AG08396 (cell line): ENCODE data around the gene SOHLH1.

Experiments
- DNase-seq: peaks from one replicate; pipeline ENCODE4 v3.0.0; 2012; ENCODE audit warnings: low spot score, mixed read lengths

The SOHLH1 gene

GRCh38 chr9:135729480-135729879 is 30.2 kb upstream of the SOHLH1 start:
- no peak for DNase-seq

DNA sequence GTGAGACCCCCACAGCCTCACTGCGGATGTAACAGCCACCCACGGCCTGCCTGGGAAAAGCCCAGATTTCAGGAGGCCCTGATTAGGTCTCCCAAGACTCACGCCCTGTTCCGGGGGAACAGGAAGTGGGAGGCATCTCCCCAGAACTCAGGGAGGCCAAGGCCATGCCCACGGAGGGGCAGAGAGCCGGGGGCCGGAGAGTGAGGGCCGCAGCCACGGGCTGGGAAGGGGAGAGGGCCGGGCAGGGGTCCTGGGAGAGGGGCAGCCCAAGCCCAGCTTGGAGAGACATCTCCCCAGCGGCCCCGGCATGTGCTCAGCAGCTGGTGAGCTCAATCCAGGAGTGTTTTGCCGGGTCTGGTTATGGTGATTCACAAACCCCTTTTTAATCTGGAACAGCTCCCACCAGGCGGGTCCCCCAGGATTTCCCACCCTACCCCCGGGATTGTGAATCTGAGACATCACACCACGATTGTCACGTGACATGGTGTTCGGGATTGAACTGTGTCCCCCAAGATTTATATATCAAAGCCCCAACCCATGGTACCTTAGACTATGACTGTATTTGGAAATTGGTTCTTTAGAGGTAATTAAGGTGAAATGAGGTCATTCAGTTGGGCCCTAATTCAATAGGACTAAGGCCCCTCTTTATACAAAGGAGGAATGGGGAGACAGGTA is 29.3 kb upstream of the SOHLH1 start:
- no peak for DNase-seq

DNA sequence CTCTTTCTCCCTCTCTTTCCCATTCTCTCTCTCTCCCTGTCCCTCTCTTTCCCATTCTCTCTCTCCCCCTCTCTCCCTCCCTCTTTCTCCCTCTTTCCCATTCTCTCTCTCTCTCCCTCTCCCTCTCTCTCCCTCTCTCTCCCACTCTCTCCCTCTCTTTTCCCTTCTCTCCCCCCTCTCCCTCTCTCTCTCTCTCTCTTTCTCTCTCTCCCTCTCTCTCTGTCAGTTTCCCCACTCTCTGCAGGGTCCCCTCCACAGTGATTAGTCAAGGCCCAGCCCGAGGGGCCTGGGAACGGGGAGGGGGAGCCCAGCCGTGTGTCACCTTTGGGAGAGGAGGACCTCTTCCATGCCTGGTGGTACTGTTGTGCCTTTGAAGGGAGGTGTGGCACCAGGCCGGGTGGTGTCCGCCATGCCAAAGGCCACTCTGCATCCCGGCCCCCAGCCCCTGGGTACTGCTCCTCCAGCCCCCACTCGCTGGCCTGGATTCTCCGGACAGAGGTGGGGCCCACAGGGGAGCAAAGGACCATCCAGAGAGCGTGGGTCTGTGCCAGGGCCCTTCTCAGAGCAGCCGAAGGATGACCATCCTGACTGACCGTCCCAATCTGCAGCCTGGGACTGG is 28.1 kb upstream of the SOHLH1 start:
- DNase-seq: no peak

DNA sequence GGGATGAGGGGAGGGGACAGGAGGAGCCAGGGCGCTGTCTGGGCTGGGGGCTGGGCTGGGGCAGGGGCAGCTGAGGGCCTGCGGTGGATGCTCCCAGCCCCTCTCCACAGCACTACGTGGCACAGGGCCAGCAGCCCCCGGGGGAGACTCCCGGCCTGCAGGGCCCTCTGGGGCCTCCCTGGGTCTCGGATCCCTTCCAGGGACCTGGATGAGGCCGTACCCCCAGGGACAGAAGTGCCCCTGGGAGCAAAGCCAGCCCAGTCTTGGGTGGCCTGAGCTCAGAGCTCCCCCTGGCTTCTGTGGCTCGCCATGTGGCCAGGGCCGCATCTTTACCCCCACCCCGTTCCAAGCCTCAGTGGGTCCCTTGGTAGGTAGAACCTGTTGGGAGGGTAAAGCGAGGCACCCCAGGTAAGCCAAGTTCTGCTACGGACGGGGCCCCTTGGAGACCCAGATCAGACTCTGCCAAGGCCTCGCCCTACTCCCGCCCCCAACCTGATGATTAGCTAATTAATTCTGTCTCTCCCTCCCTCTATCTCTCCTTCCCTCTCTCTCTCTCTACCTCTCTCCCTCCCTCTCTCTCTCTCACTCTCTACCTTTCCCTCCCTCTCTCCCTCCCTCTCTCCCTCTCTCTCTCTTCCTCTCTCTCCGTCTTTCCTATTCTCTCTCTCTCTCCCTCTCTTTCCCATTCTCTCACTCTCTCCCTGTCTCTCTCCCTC is 27.0 kb upstream of the SOHLH1 start:
- DNase-seq: no peak

- DNase-seq: no peak
Measured at GRCh38 chr9:135724186-135724787, 25.0 kb upstream of the SOHLH1 start.

- no peak for DNase-seq
Measured at GRCh38 chr9:135722365-135722764, 23.1 kb upstream of the SOHLH1 start.

- DNase-seq: no peak
Measured at GRCh38 chr9:135719472-135719871, 20.2 kb upstream of the SOHLH1 start.

GRCh38 chr9:135718616-135719015 is 19.3 kb upstream of the SOHLH1 start:
- no peak for DNase-seq

- no peak for DNase-seq
Measured at GRCh38 chr9:135717410-135717809, 18.1 kb upstream of the SOHLH1 start.

DNA sequence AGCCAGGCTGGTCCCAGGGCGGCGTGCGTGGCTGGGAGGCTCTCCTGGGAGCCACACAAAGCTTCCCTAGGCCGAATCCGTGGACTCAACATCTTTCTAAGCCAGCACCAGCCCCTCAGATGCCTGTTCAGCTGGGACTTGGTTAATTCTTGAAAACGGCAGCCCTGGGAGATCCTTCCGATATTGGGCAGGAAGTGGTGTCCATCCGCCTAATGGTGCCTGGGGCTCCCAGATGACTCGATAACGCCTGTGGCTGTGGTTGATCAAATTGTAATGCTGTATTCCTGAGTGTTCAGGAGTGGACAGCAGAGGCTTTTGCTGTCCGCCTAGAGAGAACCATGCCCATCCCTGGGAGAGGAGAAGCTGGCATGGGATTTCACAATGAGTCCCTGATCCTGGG is 16.8 kb upstream of the SOHLH1 start:
- no peak for DNase-seq

GRCh38 chr9:135715056-135715595 is 15.8 kb upstream of the SOHLH1 start:
- DNase-seq: no peak

DNA sequence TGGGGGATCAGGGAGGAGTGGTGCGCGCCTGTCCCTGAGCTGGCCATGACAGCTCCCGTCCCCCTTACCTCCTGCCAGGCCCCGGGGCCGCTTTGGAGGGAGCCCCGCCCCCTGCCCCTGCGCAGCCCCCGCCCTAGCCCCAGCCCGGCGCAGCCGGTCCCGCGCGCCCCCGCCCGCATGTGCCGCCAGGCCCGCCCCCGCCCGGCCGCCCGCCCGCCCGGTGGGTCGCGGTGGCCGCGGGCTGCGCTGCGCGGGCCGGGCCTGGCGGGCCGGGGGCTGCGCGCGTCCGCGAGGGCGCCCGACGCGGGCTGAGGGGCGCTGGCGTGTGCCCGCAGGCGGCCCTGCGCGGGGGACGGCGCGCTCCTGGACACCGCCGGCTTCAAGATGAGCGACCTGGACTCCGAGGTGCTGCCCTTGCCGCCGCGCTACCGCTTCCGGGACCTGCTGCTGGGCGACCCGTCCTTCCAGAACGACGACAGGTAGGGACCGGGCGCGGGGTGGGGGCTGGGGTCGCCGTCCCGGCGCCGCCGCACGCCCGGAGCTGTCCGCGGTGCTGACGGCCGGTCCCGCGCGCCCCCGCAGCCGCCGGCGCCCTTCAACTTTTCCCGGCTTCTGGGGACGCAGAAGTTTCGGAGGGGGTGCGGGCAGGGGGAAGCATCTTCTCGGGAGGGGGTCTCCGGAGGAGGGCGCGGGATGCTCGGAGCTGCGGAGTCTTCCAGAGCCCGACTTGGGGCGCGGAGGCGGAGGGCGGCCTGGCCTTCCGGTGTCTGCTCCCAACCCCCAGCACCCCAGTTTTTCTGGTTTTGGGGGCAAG is 15.2 kb upstream of the SOHLH1 start:
- no peak for DNase-seq

GRCh38 chr9:135712613-135713295 is 13.5 kb upstream of the SOHLH1 start:
- DNase-seq: no peak

- DNase-seq: no peak
Measured at GRCh38 chr9:135711881-135712280, 12.6 kb upstream of the SOHLH1 start.

DNA sequence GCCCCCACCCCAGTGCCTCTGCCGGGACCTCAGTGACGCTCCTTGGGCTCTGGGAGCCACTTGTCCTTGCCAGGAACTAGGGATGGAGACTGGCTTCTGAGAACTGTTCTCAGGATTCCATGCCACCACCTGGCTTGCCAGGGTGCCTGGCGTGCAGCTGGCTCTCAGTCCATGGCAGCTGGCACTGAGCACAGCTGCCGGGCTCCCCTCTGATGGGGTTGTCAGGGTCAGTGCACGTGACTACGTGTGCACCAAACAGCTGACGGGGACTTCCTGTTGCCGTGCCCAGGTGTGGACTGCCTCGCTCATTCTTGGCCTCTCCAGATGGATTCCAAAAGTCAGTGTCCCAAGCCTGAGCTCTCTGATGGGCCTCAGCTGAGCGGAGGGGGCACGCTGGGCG is 12.1 kb upstream of the SOHLH1 start:
- DNase-seq: no peak

DNA sequence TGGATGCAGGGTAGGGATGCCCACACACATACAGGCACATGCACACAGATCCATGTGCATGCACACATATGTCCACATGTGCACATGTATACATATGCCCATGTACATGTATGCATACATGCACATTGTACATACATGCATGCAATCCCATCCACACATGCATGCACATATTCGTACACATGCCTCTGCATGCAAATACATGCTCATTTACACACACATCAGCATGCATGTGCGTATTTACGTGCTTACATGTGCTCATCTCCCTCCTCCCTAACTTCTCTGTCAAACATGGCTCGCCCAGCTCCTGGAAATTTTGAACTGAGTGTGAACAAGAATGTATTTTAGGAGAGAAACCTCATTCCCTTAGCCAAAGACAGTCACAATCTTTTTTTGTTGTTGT is 8.9 kb upstream of the SOHLH1 start:
- DNase-seq: no peak

DNA sequence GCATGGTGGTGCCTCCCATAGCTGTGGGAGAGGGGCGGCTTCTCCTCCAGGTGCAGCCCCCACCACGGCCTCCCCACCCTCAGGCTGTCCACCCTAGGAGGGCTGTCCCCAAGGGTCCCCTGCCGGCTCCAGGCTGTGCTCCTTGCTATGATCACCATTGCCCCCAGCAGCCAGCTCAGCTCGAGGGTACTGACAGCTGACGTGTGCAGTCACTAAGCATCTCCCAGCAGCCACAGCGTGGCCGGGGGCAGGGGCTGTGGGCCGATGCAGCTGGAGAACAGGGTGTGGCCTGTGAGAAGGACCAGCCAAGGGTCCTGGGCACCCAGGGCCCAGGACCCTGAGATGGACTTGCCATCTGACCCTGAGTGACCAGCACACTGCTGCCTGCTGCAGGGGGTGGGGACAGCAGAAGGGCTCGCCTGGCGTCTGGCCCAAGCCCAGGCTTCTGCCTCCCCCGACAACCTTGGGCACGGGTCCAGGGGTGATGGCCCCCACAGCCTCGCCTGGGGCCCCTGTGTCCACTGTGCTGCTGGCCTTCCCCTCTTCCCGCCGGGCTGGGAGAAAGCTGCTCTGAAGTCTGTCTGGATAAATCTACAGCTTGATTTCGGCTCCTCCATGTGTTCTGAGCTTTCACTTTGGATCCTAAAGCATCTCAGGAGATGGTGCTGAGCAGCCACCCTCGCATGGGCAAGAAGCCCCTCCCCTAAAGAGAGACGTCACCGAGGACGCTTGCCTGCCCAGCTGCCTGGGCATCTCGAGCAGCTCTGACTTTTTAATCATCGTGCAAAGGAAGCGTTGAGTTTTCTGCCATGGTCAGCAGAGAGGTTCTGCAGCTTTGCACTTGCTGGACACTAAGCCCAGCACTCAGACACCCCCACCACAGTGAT is 8.2 kb upstream of the SOHLH1 start:
- DNase-seq: no peak

GRCh38 chr9:135706288-135706687 is 7.0 kb upstream of the SOHLH1 start:
- no peak for DNase-seq

DNA sequence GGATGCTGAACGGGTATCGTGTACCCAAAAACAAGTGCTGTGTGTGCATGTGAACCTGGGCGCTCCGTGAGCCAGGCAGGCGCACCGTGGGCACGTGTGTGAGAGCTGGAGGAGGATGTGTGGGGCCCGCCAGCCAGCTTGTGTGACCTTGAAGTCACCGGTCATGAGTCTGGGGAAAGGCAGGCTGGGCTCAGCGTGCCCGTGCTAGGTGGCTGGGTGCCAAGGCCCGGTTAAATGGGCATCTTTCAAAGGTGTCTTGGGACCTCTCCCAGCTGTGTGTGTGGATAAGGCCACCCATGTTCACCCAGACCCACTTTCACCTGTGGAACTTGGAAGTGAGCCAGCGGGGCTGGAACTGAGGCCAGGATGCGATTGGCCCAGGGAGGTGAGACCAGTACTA is 6.1 kb upstream of the SOHLH1 start:
- no peak for DNase-seq

- no peak for DNase-seq
Measured at GRCh38 chr9:135704483-135704882, 5.2 kb upstream of the SOHLH1 start.
